HepG2 (cell line): Measurements from ENCODE around the gene SAMD15. TPM values are rescaled to one million over a fixed set of nuclear protein-coding genes. Genes with fewer than 3 reads are reported as not detected.

Experiments
- CREB3 ChIP-seq: sonication (generic); formaldehyde crosslinking; IDR thresholded peaks from 2 replicates; pipeline ENCODE4 v1.5.0; 2020; ENCODE audit warnings: missing genetic modification reagents
- FOSL2 ChIP-seq: sonication (generic); formaldehyde crosslinking; IDR thresholded peaks from 2 replicates; pipeline ENCODE4 v1.4.0; 2020; ENCODE audit warnings: missing genetic modification reagents
- KAT7 ChIP-seq: IDR thresholded peaks from 2 replicates; pipeline ENCODE4 v1.6.1; 2018; ENCODE audit warnings: borderline replicate concordance, missing compliant biosample characterization
- REST ChIP-seq, 2 experiments: IDR thresholded peaks; 2 replicates each; pipeline ENCODE4 v1.6.1; 2011 to 2012; ENCODE audit warnings: low read length in 2 of 2, borderline replicate concordance in 1 of 2, low read depth in 1 of 2, mild to moderate bottlenecking in 1 of 2, moderate library complexity in 1 of 2
- SKIL ChIP-seq: sonication (generic); formaldehyde crosslinking; IDR thresholded peaks from 2 replicates; pipeline ENCODE4 v1.8.0; 2022; ENCODE audit warnings: missing genetic modification reagents, mild to moderate bottlenecking, moderate library complexity, borderline replicate concordance
- ZNF10 ChIP-seq: sonication (generic); formaldehyde crosslinking; IDR thresholded peaks from 2 replicates; pipeline ENCODE4 v1.4.0; 2020; ENCODE audit warnings: mild to moderate bottlenecking, low read depth, missing genetic modification reagents, borderline replicate concordance
- ZNF318 ChIP-seq: sonication (generic); formaldehyde crosslinking; IDR thresholded peaks from 2 replicates; pipeline ENCODE4 v1.4.0; 2020; ENCODE audit warnings: mild to moderate bottlenecking, missing genetic modification reagents
- ZNF773 ChIP-seq: sonication (generic); formaldehyde crosslinking; IDR thresholded peaks from 2 replicates; pipeline ENCODE4 v1.4.0; 2020; ENCODE audit warnings: missing genetic modification reagents, borderline replicate concordance
- polyA plus RNA-seq, 8 experiments: library from polyadenylated mRNA; depleted of rRNA in 3 of 8; stranded (reverse) in 7 of 8; unstranded in 1 of 8; fragments of >200 nt; fragmentation: Illumina TruSeq in 4 of 8; extraction: Trizol in 4 of 8; gene quantifications; 2 replicates each; pipeline versions ENCODE4 v1.2.1 to v1.2.3, GENCODE V29; 2011 to 2016; ENCODE audit warnings: low read depth in 4 of 8, missing spikeins in 1 of 8, mixed read lengths in 1 of 8; ENCODE audit not compliant: insufficient read depth in 1 of 8
- total RNA-seq, 5 experiments: library from RNA; depleted of rRNA; stranded (reverse); fragments of >200 nt; fragmentation: Illumina TruSeq; extraction: Trizol; gene quantifications; 2 replicates each; pipeline ENCODE4 v1.2.3, GENCODE V29; 2016; ENCODE audit warnings: low read depth in 1 of 5
- TF ChIP-seq, protein P1 (sequence below): sonication (generic); formaldehyde crosslinking; IDR thresholded peaks from 2 replicates; pipeline ENCODE4 v1.5.1; 2020; ENCODE audit warnings: missing genetic modification reagents, mild to moderate bottlenecking, borderline replicate concordance

SAMD15 gene
- total and polyA plus RNA-seq, 2 of the 13 experiments (the other 11 are each of a cell fraction or from before 2014, with no cell fraction given): 0.09 to 1.3 TPM

DNA sequence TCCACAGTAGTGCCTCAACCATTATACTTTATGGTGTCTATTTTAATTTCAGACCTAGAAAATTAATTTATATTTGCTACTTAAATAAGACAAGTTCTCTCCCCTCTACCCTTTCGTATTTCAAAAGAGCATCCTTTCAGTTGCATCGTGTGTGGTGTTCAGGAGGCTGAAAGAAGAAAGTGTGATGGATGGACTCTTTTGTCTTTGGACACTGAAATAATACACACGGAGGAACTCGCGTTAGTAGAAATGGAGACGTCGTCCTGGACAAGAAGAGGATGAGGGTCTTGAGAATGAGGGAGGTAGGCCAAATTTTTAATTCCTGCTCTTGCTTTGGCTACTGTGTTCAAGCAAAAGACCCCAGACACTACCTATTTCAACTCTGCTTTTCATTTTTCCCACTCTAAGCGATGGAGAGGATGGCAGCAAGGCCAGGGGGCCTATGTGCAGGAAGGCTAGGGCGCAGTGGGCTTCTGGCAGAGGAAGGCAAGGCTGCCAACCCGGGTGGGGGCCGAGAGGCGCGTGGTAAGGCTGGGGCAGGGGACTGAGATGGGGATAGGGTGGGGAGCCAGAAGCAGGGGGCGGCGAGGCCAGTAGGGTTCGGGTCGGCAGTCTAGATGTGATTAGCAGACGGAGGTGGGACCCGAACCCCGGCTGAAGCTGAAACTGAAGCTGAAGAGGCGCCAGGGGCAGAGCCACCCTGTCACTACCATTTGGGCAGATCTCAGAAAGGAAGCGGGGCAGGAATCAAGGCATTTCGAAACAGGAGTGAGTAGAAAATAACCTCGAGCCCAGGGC lies 1.0 kb upstream of the SAMD15 start (continued):
- TF ChIP-seq ZNF318 (CRISPR knock-in tag): no peak
- TF ChIP-seq KAT7: 0 out of 2 replicates have a peak, but pooled peaks have one; percentile 16
- TF ChIP-seq FOSL2 (CRISPR knock-in tag): no peak
- TF ChIP-seq SKIL (CRISPR knock-in tag): no peak
- no peak for TF ChIP-seq ZNF10 (CRISPR knock-in tag)
- no peak for TF ChIP-seq CREB3 (CRISPR knock-in tag)
- TF ChIP-seq, protein P1, sequence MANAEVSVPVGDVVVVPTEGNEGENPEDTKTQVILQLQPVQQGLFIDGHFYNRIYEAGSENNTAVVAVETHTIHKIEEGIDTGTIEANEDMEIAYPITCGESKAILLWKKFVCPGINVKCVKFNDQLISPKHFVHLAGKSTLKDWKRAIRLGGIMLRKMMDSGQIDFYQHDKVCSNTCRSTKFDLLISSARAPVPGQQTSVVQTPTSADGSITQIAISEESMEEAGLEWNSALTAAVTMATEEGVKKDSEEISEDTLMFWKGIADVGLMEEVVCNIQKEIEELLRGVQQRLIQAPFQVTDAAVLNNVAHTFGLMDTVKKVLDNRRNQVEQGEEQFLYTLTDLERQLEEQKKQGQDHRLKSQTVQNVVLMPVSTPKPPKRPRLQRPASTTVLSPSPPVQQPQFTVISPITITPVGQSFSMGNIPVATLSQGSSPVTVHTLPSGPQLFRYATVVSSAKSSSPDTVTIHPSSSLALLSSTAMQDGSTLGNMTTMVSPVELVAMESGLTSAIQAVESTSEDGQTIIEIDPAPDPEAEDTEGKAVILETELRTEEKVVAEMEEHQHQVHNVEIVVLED (CRISPR knock-in tag): no peak
- no peak for TF ChIP-seq REST (IDR thresholded peaks at IDR 0.05; ENCODE audit: borderline replicate concordance in 1 of 2, low read depth in 1 of 2, low read length in 2 of 2)
- TF ChIP-seq ZNF773: no peak
